KOPT-K1 (cell line): Measurements from ENCODE around the gene NELL1.
"Not testable (repeated sequence)": the region's sequence is repeated elsewhere in the genome, so short reads cannot be mapped to it uniquely, and the experiment has no call there.

ENCODE experiments used
- H3K27ac ChIP-seq: fragments of 200-600 bp; sonication (generic); 2 replicates; pipeline ENCODE4 v1.5.1; 2016; ENCODE audit warnings: antibody characterized with exemption, mild to moderate bottlenecking, low read depth, low read length; ENCODE audit not compliant: poor library complexity, severe bottlenecking
- H3K36me3 ChIP-seq: fragments of 200-600 bp; sonication (generic); 2 replicates; pipeline ENCODE4 v1.5.1; 2017; ENCODE audit warnings: antibody characterized with exemption, mild to moderate bottlenecking, low read length, moderate library complexity; ENCODE audit not compliant: insufficient read depth
- H3K9me3 ChIP-seq: fragments of 200-600 bp; sonication (generic); 2 replicates; pipeline ENCODE4 v1.5.1; 2017; ENCODE audit warnings: antibody characterized with exemption, low read length, mild to moderate bottlenecking; ENCODE audit not compliant: insufficient read depth, poor library complexity, severe bottlenecking

NELL1 gene

DNA sequence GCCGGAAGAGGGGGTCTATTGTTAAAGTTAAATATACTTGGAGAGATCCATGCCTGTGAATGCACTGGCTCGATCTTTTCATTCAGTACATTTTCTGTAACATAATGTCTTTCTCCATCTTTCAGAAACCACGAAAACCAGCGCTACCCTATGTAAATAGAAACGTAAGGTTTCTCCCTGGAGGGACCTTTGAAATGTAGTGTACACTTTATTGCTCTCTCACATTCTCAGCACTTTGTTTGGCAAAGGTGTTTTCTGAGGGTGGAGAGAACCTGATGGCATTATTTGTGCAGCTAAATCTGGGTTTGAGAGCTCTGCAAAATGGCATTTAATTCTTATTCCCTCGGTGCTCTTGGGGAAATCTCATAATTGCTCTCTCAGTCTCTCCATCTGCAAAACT is 468.4 kb downstream of the NELL1 start:
- Histone ChIP-seq H3K9me3 (no peaks in the 10 kb centered on the region), H3K36me3 (no peaks in the 10 kb centered on the region), H3K27ac (no peak overlapping the region)

DNA sequence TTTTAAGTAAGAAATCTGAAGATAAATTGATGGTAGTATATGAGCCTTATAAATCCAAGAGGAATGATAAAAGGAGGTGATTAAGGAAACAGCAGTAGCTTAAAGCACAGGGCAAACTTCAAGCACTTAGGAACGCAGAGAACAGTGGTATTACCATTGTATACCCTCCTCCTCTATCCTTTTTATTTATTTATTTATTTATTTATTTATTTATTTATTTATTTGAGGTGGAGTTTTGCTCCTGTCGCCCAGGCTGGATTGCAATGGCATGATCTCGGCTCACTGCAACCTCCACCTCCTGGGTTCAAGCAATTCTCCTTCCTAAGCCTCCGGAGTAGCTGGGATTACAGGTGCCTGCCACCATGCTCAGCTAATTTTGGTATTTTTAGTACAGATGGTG is 472.2 kb downstream of the NELL1 start:
- H3K27ac ChIP-seq, H3K36me3 ChIP-seq, H3K9me3 ChIP-seq: not testable (repeated sequence)

DNA sequence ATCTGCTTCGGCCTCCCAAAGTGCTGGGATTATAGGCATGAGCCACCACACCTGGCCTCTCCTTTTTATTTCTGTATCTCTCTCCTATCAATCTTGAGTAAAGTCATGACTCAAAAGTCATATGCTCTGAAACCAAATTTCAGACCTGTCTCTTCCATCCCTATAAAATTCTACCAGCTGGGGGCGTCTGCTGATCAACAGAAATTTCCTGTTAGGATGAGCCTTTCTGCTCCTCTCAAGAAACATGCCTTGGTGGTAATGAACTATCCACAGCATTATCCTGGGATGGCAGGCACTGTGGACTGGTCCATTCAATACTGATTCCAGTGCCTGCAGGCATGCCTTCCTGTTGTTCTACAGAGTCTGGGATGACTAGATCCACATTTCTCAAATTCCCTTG is 472.6 kb downstream of the NELL1 start:
- H3K36me3 ChIP-seq: no peaks in the 10 kb centered on the region
- H3K27ac ChIP-seq: no peak overlapping the region
- H3K9me3 ChIP-seq: no peaks in the 10 kb centered on the region

DNA sequence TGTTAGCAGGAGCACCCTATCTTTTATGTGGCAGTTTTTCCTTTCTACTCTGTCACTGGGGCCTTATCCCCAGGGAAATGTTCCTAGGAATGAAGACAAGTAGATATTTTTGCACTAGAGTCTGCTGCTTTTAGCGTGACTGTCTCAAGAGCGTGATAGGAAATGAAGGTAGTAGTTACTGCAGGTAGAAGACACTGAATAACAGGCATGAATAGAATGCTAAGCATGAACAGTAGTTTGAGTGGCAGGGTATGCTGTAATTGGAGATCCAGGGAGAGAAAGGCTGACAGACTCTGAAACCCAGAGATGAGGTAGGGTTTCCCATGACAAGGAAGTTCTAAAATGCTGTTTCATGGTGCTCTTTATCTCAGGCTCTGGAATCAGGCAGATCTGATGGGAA is 475.1 kb downstream of the NELL1 start:
- H3K27ac ChIP-seq: no peak overlapping the region
- no peaks in the 10 kb centered on the region for H3K36me3 ChIP-seq
- no peaks in the 10 kb centered on the region for H3K9me3 ChIP-seq

DNA sequence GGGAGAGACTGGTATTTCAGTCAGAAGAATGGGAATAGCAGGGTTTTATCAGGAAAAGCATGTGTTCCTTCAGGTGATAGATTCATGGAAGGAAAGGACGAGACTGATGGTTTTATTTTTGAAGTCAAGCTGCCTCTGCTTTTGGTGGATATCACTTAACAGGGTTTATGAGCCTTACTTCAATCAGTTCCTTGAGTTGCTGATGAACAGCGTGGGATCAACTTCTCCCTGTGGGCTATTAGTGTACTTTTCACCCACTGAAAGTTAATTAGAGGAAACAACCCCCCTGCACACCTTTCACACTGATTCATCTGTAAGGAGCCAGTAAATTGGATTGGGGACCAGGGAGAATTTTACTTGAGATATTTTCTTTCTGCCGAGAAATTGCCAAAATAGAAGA is 479.0 kb downstream of the NELL1 start:
- H3K36me3 ChIP-seq: no peaks in the 10 kb centered on the region
- no peaks in the 10 kb centered on the region for H3K9me3 ChIP-seq
- H3K27ac ChIP-seq: no peak overlapping the region

DNA sequence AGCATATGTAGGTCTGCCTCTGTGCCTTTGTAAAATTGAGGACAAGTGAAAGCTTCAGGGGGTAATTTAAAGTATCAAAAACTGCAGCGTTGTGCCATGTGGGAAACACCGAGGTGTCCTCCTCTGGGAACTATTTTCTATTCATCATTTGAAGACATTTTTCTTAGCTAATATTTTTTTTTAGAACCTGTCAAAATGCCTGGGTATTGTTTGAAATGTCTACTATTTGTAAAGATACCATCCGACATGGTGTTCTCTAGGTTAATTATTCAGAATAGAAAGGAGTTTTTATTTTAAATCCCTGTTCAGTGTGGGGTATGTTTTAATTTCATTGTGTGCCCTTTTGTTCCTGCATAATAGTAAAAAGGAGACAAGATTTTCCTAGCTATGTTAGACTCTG is 490.8 kb downstream of the NELL1 start:
- H3K9me3 ChIP-seq: no peaks in the 10 kb centered on the region
- no peak overlapping the region for H3K27ac ChIP-seq
- H3K36me3 ChIP-seq: no peaks in the 10 kb centered on the region

DNA sequence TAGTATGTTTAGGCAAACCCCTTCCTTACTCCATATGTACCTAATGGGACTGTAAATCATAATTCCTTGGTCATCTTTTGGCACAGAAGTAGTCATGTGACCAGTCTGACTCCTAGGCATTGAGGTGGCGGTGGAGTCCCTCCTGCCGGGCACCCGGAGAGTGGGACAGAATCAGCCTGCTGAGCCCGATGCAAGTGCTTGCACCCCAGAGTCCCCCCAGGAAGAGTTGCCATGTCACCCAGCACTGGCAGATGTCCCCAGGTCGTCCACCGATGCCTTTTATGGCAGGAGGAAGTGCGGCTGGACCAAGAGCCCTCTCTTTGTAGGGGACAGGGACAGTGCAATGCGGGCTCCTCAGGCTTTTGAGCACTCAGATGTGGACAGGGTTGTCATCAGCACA is 500.3 kb downstream of the NELL1 start:
- Histone ChIP-seq H3K27ac (no peak overlapping the region), H3K9me3 (no peaks in the 10 kb centered on the region), H3K36me3 (no peaks in the 10 kb centered on the region)

DNA sequence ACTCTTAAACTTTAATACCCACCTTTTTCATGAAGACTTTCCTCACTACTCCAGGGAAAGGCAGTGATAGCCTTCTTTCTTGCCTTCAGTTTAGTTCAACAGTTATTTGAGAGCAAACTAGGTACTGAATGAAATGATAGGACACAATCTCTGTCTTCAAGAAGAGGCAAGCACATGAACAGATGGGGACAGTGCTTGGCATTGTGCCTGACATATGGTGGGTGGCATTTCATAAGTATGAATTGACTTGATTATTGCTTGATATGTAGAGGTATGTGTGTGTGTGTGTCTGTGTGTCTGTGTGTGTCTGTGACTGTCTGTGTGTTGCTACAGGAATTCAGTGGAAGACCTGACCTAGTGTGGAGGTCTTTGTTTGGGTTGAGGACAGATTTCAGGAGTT is 504.1 kb downstream of the NELL1 start:
- Histone ChIP-seq H3K27ac (no peak overlapping the region), H3K36me3 (no peaks in the 10 kb centered on the region)

DNA sequence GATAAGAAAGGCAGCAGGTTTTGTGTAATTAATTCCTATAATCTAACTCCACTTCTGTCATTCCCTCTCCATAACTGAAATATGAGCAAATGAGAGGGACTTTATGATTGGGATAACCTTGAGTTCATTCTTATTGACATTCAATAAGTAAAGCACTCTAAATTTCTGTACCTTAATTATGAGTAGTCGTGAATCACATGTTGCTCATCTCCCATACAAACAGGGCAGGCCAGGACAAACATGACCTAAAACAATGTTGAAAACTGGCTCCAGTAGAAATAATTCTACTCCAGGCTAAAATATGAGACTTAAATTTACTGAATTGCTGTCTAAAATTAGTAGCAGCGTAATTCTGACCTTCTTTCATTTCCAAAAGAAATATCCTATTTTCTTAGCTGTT is 505.4 kb downstream of the NELL1 start:
- Histone ChIP-seq H3K9me3 (no peaks in the 10 kb centered on the region), H3K36me3 (no peaks in the 10 kb centered on the region), H3K27ac (no peak overlapping the region)

More for the DNA sequence above, 504.1 kb downstream of the NELL1 start:
- H3K9me3 ChIP-seq: no peaks in the 10 kb centered on the region

DNA sequence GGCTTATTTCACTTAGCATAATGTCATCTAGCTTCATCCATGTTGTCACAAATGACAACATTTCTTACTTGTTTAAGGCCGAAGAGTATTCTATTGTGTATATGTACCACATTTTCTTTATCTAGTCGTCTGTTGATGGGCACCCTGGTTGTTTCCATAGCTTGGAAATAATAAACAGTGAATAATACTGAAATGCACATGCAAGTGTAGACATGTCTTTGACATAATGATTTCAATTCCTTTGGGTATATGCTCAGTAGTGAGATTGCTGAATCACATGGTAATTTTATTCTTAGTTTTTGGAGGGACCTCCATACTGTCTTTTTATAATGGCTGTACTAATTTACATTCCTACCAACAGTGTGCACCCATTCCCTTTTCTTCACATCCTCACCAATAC is 508.0 kb downstream of the NELL1 start:
- Histone ChIP-seq H3K36me3 (no peaks in the 10 kb centered on the region), H3K27ac (no peak overlapping the region), H3K9me3 (no peaks in the 10 kb centered on the region)

DNA sequence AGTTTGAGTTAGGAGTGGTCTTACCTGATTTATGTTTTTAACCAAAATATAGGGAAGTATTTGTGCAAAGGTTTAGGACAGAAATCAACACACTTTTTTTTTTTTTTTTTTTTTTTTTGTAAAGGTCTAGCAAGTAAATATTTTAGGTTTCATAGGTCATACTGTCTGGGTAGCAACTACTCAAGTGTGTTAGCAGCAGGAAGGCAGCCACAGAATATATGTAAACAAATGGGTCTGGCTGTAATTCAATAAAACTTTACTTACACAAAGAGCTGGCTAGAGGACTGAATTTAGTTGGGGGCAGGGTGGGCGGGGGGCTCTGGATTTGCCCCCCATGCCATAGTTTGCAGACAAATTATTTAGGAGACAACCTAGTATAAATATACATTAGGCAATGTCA is 510.4 kb downstream of the NELL1 start:
- Histone ChIP-seq H3K27ac (no peak overlapping the region), H3K36me3 (no peaks in the 10 kb centered on the region), H3K9me3 (no peaks in the 10 kb centered on the region)

DNA sequence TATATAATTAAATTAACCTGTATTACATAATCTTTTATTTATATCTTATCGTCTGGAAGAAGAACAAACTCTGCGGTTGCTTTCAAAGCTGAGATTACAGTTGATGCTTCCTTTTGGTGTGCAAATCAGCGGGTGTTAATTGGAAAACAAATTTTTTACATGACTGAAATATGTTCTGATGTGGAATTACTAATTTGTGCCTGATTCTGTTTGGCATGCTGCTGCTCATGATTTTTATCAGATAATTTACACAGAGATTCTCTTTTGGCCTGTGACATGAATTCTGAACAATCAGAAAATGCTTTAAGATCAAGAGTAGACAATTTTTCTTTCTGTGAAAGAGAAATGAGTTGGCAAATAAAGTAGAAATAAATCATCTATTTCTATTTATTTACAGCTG is 510.8 kb downstream of the NELL1 start:
- no peaks in the 10 kb centered on the region for H3K36me3 ChIP-seq
- no peaks in the 10 kb centered on the region for H3K9me3 ChIP-seq
- no peak overlapping the region for H3K27ac ChIP-seq

DNA sequence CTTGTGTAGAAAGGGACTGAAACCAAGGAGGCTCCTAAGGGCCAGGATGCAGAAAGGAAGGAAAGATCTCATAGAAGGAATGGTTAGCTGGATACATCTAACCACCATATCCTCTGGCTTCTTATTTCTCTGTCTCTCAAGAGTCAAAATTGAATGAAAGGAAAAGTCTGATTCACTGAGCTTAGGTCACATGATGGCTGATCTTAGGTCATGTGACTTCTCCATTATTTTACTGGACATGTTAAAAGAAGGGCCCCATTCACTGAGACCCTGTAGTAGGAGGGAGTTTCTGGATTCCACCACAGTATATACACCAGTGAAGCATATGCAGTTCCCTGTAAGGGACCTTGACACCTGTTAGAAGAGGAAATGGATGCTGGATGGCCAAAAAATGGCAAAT is 516.6 kb downstream of the NELL1 start:
- no peaks in the 10 kb centered on the region for H3K9me3 ChIP-seq
- H3K36me3 ChIP-seq: no peaks in the 10 kb centered on the region
- H3K27ac ChIP-seq: no peak overlapping the region

DNA sequence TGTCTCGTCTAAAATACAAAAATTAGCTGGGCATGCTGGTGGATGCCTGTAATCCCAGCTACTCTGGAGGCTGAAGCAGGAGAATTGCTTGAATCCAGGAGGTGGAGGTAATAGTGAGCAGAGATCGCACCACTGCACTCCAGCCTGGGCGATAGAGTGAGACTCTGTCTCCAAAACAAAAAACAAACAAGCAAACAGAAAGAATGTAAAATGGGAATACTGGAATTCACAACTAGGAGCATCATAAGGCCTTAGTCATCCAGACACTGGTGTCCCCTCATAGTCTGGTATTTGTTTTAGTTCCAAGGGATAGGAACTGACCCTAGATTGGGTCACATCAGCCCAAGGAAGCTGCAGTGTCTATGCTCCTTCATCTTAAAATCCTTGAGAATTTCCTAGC is 520.8 kb downstream of the NELL1 start:
- Histone ChIP-seq H3K36me3 (no peaks in the 10 kb centered on the region), H3K27ac (no peak overlapping the region), H3K9me3 (no peaks in the 10 kb centered on the region)

DNA sequence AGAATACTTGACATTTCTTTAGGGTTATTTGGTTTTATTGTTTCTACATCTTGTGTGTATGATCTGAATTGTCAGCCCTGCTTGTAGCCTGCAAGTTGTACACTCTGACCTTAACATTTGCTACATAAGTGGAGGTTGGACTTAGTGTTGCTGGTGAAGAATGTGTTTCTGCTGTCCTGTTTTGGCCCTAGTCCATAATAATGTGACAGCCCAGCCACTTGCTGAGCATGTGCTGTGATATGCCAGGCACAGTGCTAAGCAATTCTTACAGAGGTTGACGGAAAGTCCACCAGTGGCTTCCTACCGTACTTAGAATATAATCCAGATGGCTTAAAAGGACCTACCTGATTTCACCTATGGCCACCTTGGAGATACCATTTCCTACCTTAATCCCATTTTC is 526.6 kb downstream of the NELL1 start:
- H3K36me3 ChIP-seq: no peaks in the 10 kb centered on the region

DNA sequence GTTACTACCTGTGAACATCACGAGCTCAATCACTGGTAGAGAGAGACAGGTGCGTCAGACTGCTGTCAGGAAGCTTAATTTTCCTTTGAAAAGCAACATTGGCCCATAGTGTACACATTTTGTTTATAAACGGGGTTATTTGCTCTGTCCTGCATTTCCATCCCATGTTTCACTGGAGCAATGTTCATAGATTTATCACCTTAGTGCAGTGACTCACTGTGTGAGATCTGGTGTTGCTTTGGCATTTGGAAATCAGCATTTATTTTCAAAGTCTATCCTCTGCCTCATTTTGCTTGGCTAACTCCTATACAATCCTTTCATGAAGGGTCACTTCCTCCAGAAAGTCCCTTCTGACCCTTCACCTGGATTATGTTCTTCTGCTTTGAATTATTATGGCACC is 529.1 kb downstream of the NELL1 start:
- no peaks in the 10 kb centered on the region for H3K9me3 ChIP-seq
- H3K36me3 ChIP-seq: no peaks in the 10 kb centered on the region
- no peak overlapping the region for H3K27ac ChIP-seq

More for the DNA sequence above, 526.6 kb downstream of the NELL1 start:
- Histone ChIP-seq H3K27ac (no peak overlapping the region), H3K9me3 (no peaks in the 10 kb centered on the region)

DNA sequence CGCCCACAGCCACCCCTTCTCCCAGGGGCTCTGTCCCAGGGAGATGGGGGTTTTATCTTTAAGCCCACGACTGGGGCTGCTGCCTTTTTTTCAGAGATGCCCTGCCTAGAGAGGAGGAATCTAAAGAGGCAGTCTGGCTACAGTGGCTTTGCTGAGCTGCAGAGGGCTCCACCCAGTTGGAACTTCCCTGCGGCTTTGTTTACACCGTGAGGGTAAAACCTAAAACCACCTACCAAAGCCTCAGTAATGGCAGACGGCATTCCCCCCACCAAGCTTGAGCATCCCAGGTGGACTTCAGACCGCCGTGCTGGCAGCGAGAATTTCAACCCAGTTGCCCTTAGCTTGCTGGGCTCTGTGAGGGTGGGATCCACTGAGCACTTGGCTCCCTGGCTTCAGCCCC is 535.8 kb downstream of the NELL1 start:
- no peaks in the 10 kb centered on the region for H3K36me3 ChIP-seq
- H3K9me3 ChIP-seq: no peaks in the 10 kb centered on the region

More for the DNA sequence above, 535.8 kb downstream of the NELL1 start:
- no peak overlapping the region for H3K27ac ChIP-seq
